ENCODE data around the gene RASSF7. TPM values are rescaled to one million over a fixed set of nuclear protein-coding genes. Genes with fewer than 3 reads are reported as not detected.

RASSF7 gene
- total RNA-seq, 1 experiment from 2014 or later = 32.5 TPM

GRCh38 chr11:541433-541885 lies 19.3 kb upstream of the RASSF7 start (continued):
- TF ChIP-seq ZBTB43 (CRISPR knock-in tag; IDR thresholded peaks at IDR 0.05) (no peak), NR3C1 (CRISPR knock-in tag; conservative IDR thresholded peaks at IDR 0.05; ENCODE audit: low read depth) (no peak), FOXJ3 (CRISPR knock-in tag; IDR thresholded peaks at IDR 0.05; ENCODE audit: borderline replicate concordance) (no peak), ZNF317 (CRISPR knock-in tag; IDR thresholded peaks at IDR 0.05; ENCODE audit: borderline replicate concordance, low read depth) (no peak), ZNF425 (CRISPR knock-in tag; conservative IDR thresholded peaks at IDR 0.05) (no peak)

- H3K9me3 Mint-ChIP-seq = no peaks in the 10 kb centered on the region
- TF ChIP-seq ZNF671 (CRISPR knock-in tag; IDR thresholded peaks at IDR 0.05) = no peak
- no peaks in the 10 kb centered on the region for H3K4me1 Mint-ChIP-seq
- no peak overlapping the region for H3K4me3 Mint-ChIP-seq
- no peak overlapping the region for H3K27ac Mint-ChIP-seq
- no peaks in the 10 kb centered on the region; the same call in 1 of the 2 replicates for H3K27me3 Mint-ChIP-seq (ENCODE audit: low read depth)
- CTCF ChIA-PET = interaction anchor here (2.5 kb wide), 1 partner anchor 10 kb away, joined by 7 read pairs; no protein-coding TSS in a partner anchor
- H3K36me3 Mint-ChIP-seq = peaks cover 3% of the 10 kb centered on the region
- DNase-seq (ENCODE audit: low spot score) (no peak), ATAC-seq (no peak)
- POLR2A ChIA-PET = no interaction called here
Measured at GRCh38 chr11:544817-545166, 16.0 kb upstream of the RASSF7 start.

- H3K27me3 Mint-ChIP-seq (ENCODE audit: low read depth) = no peaks in the 10 kb centered on the region; the same call in 1 of the 2 replicates
- no peaks in the 10 kb centered on the region for H3K4me1 Mint-ChIP-seq
- no peak overlapping the region for H3K27ac Mint-ChIP-seq
- ChIA-PET CTCF (interaction anchor here (1.2 kb wide), 1 partner anchor 10 kb away, joined by 5 read pairs; no protein-coding TSS in a partner anchor), POLR2A (no interaction called here)
- TF ChIP-seq MAX (CRISPR knock-in tag; IDR thresholded peaks at IDR 0.05) (no peak), ARID4B (CRISPR knock-in tag; IDR thresholded peaks at IDR 0.05; ENCODE audit: borderline replicate concordance) (no peak), FOXJ3 (CRISPR knock-in tag; IDR thresholded peaks at IDR 0.05; ENCODE audit: borderline replicate concordance) (no peak), NFYB (CRISPR knock-in tag; conservative IDR thresholded peaks at IDR 0.05; ENCODE audit: low read depth) (no peak)
- no peak for DNase-seq (ENCODE audit: low spot score)
- no peaks in the 10 kb centered on the region for H3K9me3 Mint-ChIP-seq
- H3K36me3 Mint-ChIP-seq = peaks cover 3% of the 10 kb centered on the region
- H3K4me3 Mint-ChIP-seq = no peak overlapping the region
- no peak for ATAC-seq
Measured at GRCh38 chr11:545171-545570, 15.6 kb upstream of the RASSF7 start.

- DNase-seq (ENCODE audit: low spot score) = no peak
- TF ChIP-seq RELA (CRISPR knock-in tag; IDR thresholded peaks at IDR 0.05; ENCODE audit: borderline replicate concordance) = no peak
- TF ChIP-seq PRDM15 (CRISPR knock-in tag; IDR thresholded peaks at IDR 0.05) = no peak
- TF ChIP-seq E2F1 (CRISPR knock-in tag; IDR thresholded peaks at IDR 0.05) = no peak
- TF ChIP-seq SP1 (CRISPR knock-in tag; conservative IDR thresholded peaks at IDR 0.05) = no peak
Measured at GRCh38 chr11:548700-549603, 11.8 kb upstream of the RASSF7 start.

More at GRCh38 chr11:548700-549603, 11.8 kb upstream of the RASSF7 start:
- Mint-ChIP-seq H3K36me3 (no peaks in the 10 kb centered on the region), H3K27ac (peak overlapping the region; percentile 69), H3K4me3 (no peak overlapping the region), H3K9me3 (no peaks in the 10 kb centered on the region), H3K27me3 (ENCODE audit: low read depth) (no peaks in the 10 kb centered on the region; the same call in 1 of the 2 replicates), H3K4me1 (no peaks in the 10 kb centered on the region)
- CTCF ChIA-PET = no interaction called here
- POLR2A ChIA-PET = no interaction called here
- ATAC-seq = no peak
